Spleen (tissue), 7 donors: ENCODE measurements around the gene ANKRD35.

Source experiments
- CTCF ChIP-seq, 11 experiments: fragments of 200-600 bp in 7 of 11; fragments of 450-650 bp in 4 of 11; sonication (generic) in 4 of 11; IDR thresholded peaks in 8 of 11; conservative IDR thresholded peaks in 3 of 11; 1 replicate in 7 of 11; 2 replicates in 4 of 11; pipeline versions ENCODE4 v1.4.0 to v1.8.0; 2016 to 2021; ENCODE audit warnings: antibody characterized with exemption in 11 of 11, inconsistent platforms in 4 of 11, mild to moderate bottlenecking in 1 of 11
- POLR2A ChIP-seq, 3 donors: fragments of 450-650 bp; IDR thresholded peaks; one replicate each; pipeline ENCODE4 v1.5.1; 2017; ENCODE audit warnings: antibody characterized with exemption in 3 of 3, mild to moderate bottlenecking in 1 of 3
- donor health status: DM: no; HTN: no; CAD: no; lungs with moderate emphysema.
- donor health status: DM: no; HTN: no; CAD: no.
- donor health status: DM: no; HTN: no; CAD: no.

- no peak for TF ChIP-seq CTCF (IDR thresholded peaks at IDR 0.05 in 8 of 11, conservative IDR thresholded peaks at IDR 0.05 in 3 of 11)
- TF ChIP-seq POLR2A (IDR thresholded peaks at IDR 0.05), result no peak
Measured at GRCh38 chr1:145926686-145927062, 41.0 kb upstream of the ANKRD35 start.
